HUES64 (cell line): ENCODE results near the gene TUSC2.
"Not testable (repeated sequence)": the region's sequence is repeated elsewhere in the genome, so short reads cannot be mapped to it uniquely, and the experiment has no call there.

Experiments
- H3K27ac ChIP-seq: 2 replicates; pipeline ENCODE4 v1.7.0; 2013; ENCODE audit warnings: low read depth, low read length, inconsistent platforms
- H3K27me3 ChIP-seq: 2 replicates; pipeline ENCODE4 v1.6.1; 2013; ENCODE audit warnings: mild to moderate bottlenecking, low read length; ENCODE audit not compliant: insufficient read depth
- H3K36me3 ChIP-seq: 2 replicates; pipeline ENCODE4 v1.6.1; 2013; ENCODE audit warnings: mild to moderate bottlenecking, low read length; ENCODE audit not compliant: insufficient read depth
- H3K4me1 ChIP-seq: 2 replicates; pipeline ENCODE4 v1.6.1; 2013; ENCODE audit warnings: mild to moderate bottlenecking, low read length, moderate library complexity; ENCODE audit not compliant: insufficient read depth
- H3K4me3 ChIP-seq: 2 replicates; pipeline ENCODE4 v1.5.1; 2013; ENCODE audit warnings: mild to moderate bottlenecking, low read length, moderate library complexity
- H3K9ac ChIP-seq: 2 replicates; pipeline ENCODE4 v1.6.1; 2013; ENCODE audit warnings: mild to moderate bottlenecking, low read depth, low read length
- H3K9me3 ChIP-seq: 2 replicates; pipeline ENCODE4 v1.6.1; 2013; ENCODE audit warnings: low read depth, low read length; ENCODE audit not compliant: insufficient read depth
- WGBS: fragments of 150-250, 120-280 bp; methylation state at CpG from one replicate; pipeline ENCODE4 v1.1.7; 2013; ENCODE audit warnings: missing lambda C conversion rate; 5-methylcytosine and 5-hydroxymethylcytosine counted together

TUSC2 gene

DNA sequence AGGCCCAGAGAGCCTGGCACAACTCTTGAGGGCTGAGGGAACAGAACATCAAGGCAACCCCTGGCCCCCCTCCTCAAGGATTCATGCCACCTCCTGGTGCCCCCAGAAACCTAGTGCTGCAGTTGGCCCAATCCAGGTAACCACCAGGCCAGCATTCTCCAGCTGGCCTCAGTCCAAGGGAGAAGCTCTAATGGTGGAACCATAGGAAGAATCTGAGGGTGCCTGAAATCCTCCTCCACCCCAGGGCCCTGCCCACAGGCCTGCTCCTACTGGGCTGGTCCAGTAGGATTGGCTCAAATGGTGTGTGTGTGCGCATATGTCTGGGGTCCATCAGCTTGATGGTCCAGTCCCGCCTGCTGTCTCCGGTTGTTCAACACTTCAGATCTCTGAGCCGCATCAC, 13.2 kb downstream of the TUSC2 start:
- H3K27ac ChIP-seq, result no peak overlapping the region
- H3K36me3 ChIP-seq, result peaks cover 36% of the 10 kb centered on the region
- no peaks in the 10 kb centered on the region for H3K27me3 ChIP-seq
- H3K4me3 ChIP-seq, result no peak overlapping the region
- no peak overlapping the region for H3K9ac ChIP-seq
- 0 out of 2 replicates have a peak, but pooled peaks cover 5% of the 10 kb centered on the region for H3K4me1 ChIP-seq
- peaks cover 2% of the 10 kb centered on the region; the same call in 1 of the 2 replicates for H3K9me3 ChIP-seq
- 93% methylated on average over 4 of the region's 4 CpGs for WGBS

DNA sequence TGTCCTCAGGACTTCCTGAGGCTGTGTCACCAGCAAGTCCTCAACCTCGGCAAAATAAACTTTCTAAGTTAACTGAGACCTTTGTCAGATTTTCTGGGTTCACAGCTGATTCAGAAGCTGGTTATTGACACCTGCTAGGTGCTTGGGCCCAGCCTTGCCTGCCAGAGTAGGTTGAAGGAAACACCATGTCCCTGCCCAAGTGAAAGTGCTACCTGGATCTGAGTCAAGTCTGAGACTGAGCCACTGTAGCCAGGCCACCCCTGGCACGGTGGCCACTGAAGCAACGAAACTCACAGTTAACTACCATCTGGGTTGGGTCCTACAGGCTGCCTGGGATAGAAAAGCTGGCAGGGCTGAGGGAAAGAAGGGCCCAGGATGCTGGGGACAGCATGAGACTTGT, 13.7 kb downstream of the TUSC2 start:
- WGBS, result 93% methylated on average over 3 of the region's 3 CpGs
- 0 out of 2 replicates have a peak, but pooled peaks cover 5% of the 10 kb centered on the region for H3K4me1 ChIP-seq
- H3K36me3 ChIP-seq, result peaks cover 33% of the 10 kb centered on the region
- H3K9me3 ChIP-seq, result peaks cover 7% of the 10 kb centered on the region
- no peak overlapping the region for H3K27ac ChIP-seq
- no peak overlapping the region for H3K9ac ChIP-seq
- no peaks in the 10 kb centered on the region for H3K27me3 ChIP-seq
- H3K4me3 ChIP-seq, result no peak overlapping the region

- H3K27me3 ChIP-seq, H3K4me1 ChIP-seq, H3K27ac ChIP-seq, H3K9ac ChIP-seq, H3K4me3 ChIP-seq: not testable (repeated sequence)
- peaks cover 22% of the 10 kb centered on the region for H3K9me3 ChIP-seq
- WGBS, result 96% methylated on average over 18 of the region's 32 CpGs
- H3K36me3 ChIP-seq, result peaks cover 13% of the 10 kb centered on the region
Measured at GRCh38 chr3:50312041-50312440, 16.0 kb downstream of the TUSC2 start.

DNA sequence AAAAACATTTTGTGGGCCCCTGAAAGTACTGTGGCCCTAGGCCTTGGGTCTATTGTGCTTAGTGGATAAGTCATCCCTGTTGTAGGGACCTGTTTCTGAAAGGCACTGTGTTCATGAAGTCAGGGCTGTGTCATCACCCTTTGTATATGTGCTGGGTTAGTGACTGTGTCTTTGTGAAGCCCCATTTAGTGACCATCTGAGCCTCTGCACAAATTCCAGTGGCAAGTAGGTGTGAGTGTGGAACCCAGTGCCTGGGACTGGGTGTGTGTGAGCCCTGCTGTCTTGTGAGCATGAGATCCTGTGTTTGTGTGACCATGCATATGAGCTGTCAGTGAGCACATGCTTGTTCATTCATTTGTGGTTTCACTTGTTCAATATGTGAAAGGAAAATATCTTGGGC, 23.4 kb downstream of the TUSC2 start:
- Histone ChIP-seq H3K4me1 (peaks cover 12% of the 10 kb centered on the region; the same call in 1 of the 2 replicates), H3K27ac (no peak overlapping the region)

DNA sequence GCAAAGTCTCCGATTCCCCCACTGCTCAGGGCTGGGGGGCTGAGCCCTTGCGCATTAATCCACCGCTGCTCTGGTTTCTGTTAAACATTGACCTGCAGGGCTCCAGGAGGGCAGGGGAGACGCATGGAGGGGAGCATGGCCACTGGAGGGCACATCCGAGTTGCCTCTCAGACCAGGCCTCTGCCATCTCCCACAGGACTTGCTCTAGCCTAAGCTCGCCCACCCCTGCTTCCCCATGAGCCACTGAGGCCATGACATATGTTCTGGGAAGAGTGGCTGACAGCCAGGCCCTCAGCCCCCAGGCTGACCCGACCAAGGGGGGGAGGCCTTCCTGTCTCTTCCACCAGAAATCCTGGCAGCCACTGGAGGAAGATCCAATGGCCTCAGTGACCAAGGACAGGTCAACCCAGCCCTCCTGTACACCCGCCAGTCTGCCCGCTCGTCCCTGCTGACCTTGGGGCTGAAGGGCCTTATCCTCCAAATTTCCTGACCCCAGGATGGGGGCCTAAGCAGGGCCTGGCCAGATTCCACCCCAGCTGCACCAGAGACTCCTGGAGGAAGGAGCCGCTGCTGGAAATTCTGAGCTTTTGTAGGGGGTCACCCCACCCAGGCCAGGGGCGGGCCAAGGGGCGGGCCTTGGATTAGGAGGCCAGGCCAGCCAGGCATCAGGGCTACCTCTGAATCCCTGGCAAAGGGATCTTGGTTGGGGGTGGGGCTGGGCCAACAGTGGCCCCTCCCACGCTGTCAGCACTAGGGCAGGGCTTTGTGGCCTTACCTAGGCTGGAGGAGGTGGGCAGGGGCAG, 24.8 kb downstream of the TUSC2 start, which contains the start of gene HYAL1:
TSS of gene HYAL1 (minus strand) at position 562 of the 803 bp plus-strand sequence. CDS start 618 bp downstream, outside the sequence.
- no peaks in the 10 kb centered on the region for H3K36me3 ChIP-seq
- no peak within 1 kb of the TSS for H3K9ac ChIP-seq
- H3K9me3 ChIP-seq, result peaks cover 11% of the 10 kb centered on the region; the same call in 1 of the 2 replicates
- H3K4me1 ChIP-seq, result peaks cover 12% of the 10 kb centered on the region; the same call in 1 of the 2 replicates
- H3K27me3 ChIP-seq, result no peaks in the 10 kb centered on the region
- peak within 1 kb of the TSS; percentile 19 for H3K4me3 ChIP-seq
- H3K27ac ChIP-seq, result peak within 1 kb of the TSS; percentile 73; the same call in 1 of the 2 replicates
- 67% methylated on average over 14 of the region's 14 CpGs for WGBS

More for the DNA sequence above, 23.4 kb downstream of the TUSC2 start:
- H3K27me3 ChIP-seq, result no peaks in the 10 kb centered on the region
- peaks cover 22% of the 10 kb centered on the region for H3K9me3 ChIP-seq
- H3K9ac ChIP-seq, result no peak overlapping the region
- no peak overlapping the region for H3K4me3 ChIP-seq
- H3K36me3 ChIP-seq, result peaks cover 3% of the 10 kb centered on the region; the same call in 1 of the 2 replicates

DNA sequence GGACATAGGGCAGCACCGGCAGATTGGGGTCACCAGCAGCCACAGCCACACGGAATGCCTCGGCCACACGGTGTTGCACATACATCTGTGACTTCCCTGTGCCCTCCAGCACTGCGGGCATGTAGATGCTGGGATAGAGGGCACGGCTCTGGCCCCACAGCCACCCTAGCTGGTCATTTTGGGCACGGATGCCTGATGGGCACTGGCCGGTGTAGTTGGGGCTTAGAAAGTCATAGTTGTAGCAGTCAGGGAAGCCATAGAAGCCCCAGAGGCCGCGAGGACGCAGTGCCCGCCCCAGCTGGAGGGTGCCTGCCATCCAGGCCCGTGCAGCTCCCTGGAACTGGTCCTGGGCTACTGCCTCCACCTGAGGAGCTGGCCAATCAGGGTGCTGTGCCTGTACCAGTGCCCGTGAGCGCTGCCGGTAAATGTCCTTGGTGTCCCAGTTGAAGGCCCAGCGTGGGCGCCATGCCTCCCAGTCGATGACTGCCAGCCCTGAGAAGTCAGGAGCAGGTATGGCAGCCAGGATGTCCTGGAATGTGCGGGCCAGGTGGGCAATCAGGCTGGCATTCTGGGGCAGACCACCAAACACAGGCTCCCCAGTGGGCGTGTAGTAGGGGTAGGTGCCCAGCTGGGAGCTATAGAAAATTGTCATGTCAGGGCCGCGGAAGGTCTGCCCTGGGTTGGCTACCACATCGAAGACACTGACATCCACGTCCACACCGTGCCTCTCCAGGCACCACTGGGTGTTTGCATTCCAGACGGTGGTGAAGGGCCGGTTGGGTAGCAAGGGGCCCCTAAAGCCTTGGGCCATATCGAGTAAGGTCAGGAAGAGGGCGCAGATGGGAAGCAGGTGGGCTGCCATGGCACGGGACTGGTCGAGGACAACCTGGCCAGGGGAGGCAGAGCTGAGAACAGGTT, 25.7 kb downstream of the TUSC2 start:
- WGBS, result 94% methylated on average over 32 of the region's 32 CpGs
- Histone ChIP-seq H3K9me3 (0 out of 2 replicates have a peak, but pooled peaks cover 6% of the 10 kb centered on the region), H3K9ac (no peak overlapping the region), H3K4me3 (no peak overlapping the region), H3K27me3 (no peaks in the 10 kb centered on the region), H3K27ac (no peak overlapping the region; the same call in 1 of the 2 replicates), H3K36me3 (no peaks in the 10 kb centered on the region), H3K4me1 (peaks cover 12% of the 10 kb centered on the region; the same call in 1 of the 2 replicates)

DNA sequence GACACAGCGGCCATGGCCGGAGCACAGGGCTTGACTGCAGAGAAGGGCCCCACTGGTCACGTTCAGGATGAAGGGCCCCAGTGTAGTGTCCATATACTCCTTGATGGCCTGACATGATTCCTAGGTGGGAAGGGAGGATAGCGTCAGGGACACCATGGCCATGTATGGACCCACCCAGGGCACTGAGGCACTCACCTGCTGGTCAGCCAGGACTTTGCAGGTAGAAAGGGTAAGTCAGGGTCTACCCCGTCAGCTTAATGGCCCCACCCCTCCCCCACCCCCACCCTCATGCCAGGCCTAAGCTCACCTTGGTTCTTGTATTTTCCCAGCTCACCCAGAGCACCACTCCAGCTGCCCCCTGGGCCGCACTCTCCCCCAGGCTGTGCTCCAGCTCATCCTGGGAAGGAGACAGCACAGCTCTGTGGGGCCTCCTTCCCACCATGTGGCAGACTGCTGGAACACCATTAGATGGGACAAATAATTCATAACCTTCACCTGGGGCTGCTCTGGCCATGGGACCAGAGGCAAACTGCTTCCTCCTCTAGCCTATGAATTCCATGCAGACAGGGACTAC, 27.3 kb downstream of the TUSC2 start:
- Histone ChIP-seq H3K9me3 (no peaks in the 10 kb centered on the region), H3K27me3 (no peaks in the 10 kb centered on the region), H3K36me3 (no peaks in the 10 kb centered on the region), H3K4me1 (peaks cover 12% of the 10 kb centered on the region; the same call in 1 of the 2 replicates), H3K27ac (no peak overlapping the region), H3K4me3 (no peak overlapping the region), H3K9ac (no peak overlapping the region)
- WGBS, result 86% methylated on average over 6 of the region's 6 CpGs

DNA sequence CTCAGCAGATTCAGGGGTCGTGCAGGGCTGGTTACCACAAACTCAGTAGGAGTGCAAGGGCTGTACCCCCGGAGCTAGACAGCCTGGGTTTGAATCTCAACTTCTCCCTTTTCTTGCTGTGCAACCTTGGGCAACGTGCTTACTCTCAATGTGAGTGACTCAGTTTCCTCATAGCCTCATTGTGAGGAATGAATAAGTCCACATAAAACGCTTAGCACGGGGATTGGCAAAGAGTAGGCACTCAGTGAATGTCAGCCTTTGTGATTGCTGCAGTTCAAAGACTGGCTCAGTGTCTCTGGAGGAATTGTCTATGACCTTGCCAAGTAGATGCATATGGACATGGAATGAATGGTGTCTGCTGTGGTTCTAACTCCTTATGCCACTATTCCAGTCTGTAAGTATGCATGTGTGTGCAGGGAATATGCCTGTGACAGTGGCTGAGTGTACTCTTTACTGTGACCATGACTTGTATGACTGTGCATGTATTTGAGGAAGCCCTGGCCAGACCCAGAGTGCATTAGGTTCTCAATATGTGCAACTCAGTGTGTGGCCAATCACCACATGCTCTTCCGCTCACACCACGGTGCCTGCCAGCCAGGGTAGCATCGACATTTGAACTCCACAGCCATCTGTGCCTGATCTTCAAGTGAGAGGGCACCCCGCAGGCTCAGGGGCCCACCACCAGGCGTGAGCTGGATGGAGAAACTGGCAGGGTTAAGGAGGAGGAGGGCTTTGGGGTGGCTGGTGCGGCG, 27.9 kb downstream of the TUSC2 start:
- WGBS, result 75% methylated on average over 12 of the region's 12 CpGs
- Histone ChIP-seq H3K4me1 (peaks cover 12% of the 10 kb centered on the region; the same call in 1 of the 2 replicates), H3K4me3 (peak overlapping the region; percentile 50), H3K27ac (peak overlapping the region; percentile 15; the same call in 1 of the 2 replicates), H3K9ac (peak overlapping the region; percentile 34; the same call in 1 of the 2 replicates), H3K9me3 (no peaks in the 10 kb centered on the region), H3K36me3 (no peaks in the 10 kb centered on the region), H3K27me3 (no peaks in the 10 kb centered on the region)

GRCh38 chr3:50299638-50299928, 28.4 kb downstream of the TUSC2 start:
- Histone ChIP-seq H3K27me3 (no peaks in the 10 kb centered on the region), H3K36me3 (no peaks in the 10 kb centered on the region), H3K4me1 (peaks cover 12% of the 10 kb centered on the region; the same call in 1 of the 2 replicates), H3K27ac (peak overlapping the region; percentile 15; the same call in 1 of the 2 replicates), H3K4me3 (peak overlapping the region; percentile 50), H3K9me3 (no peaks in the 10 kb centered on the region), H3K9ac (peak overlapping the region; percentile 34; the same call in 1 of the 2 replicates)
- 5% methylated on average over 12 of the region's 12 CpGs for whole genome bisulfite sequencing
